NCI-H510A (cell line): ENCODE results near the gene B9D1.

ENCODE experiments used
- DNase-seq: peaks from one replicate; lab custom pipeline; 2025; lab: John Stamatoyannopoulos, UW

The B9D1 gene

GRCh38 chr17:19301973-19302372 lies 60.5 kb downstream of the B9D1 start:
- DNase-seq: no peak

GRCh38 chr17:19301274-19301951 lies 61.1 kb downstream of the B9D1 start:
- no peak for DNase-seq

DNA sequence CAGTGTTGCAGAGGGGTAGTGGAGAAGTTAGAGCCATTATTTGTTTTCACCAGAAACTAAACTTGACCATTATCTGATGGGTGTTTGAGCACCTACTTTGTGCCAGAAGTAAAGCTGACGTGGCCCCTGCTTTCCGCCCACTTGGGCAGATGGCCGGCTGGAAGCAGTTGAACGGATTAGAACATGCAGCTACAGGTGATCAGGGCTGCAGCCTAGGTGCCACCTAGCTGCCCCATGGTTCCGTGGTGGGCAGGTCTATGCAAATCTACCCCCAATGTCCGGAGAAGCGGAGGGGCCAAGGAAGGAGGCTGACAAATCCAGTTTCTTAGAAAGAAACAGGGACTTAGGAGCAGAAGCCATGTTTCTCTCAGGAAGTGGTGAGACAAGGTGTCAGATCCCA lies 62.7 kb downstream of the B9D1 start:
- DNase-seq: no peak

- no peak for DNase-seq
These were observed 63.2 kb downstream of the B9D1 start for GRCh38 chr17:19299214-19299747.

GRCh38 chr17:19298569-19299213 lies 63.8 kb downstream of the B9D1 start:
- no peak for DNase-seq

GRCh38 chr17:19296786-19297778 lies 65.4 kb downstream of the B9D1 start:
- DNase-seq: no peak

DNA sequence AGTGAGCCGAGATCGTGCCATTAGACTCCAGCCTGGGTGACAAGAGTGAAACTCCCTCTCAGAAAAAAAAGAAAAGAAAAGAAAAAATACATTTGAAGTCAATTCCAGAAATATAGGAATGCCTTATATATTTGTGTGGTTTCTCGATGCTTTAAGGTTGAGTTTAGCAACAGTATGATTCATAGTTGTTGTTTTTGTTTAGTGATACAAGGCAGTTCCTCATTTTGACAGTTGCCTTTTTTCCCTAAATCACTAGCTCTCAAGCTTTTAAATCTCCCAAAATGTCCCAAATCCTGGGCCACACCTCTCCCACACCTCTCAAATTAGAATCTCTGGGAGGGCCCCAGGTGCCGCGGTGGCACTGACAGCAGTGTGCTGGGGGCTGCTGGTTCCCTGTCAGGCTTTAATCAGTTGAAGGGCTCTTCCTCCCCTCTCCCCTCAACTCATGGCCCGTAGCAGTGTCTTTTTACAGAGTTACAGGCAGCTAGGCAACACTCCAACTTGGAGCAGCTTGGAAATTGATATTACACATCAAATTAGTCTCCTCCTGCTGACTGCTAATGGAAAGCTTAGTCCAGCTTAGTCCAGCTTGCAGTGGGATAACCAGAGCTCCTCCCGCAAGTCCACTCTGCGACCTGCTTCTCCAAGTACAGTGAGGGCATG lies 66.9 kb downstream of the B9D1 start:
- DNase-seq: no peak

- no peak for DNase-seq
These were observed 68.1 kb downstream of the B9D1 start for GRCh38 chr17:19294443-19294842.
